PC-9 (cell line): ENCODE results near the gene DNAJC7. TPM values are rescaled to one million over a fixed set of nuclear protein-coding genes. Genes with fewer than 3 reads are reported as not detected.
A peak's percentile ranks its signal among the peaks of the same experiment; 100 is the strongest.
"Not testable (repeated sequence)": the region's sequence is repeated elsewhere in the genome, so short reads cannot be mapped to it uniquely, and the experiment has no call there.

ENCODE experiments used
- BruUV-seq: library from RNA; stranded (reverse); fragments of 400-500 nt; replicated peaks from 2 replicates; lab custom pipeline; 2021; lab: Mats Ljungman, UMichigan
- CTCF ChIA-PET: fragments of 300-600 bp; sonication (Branson Sonifier 250); formaldehyde crosslinking; loops from one replicate; lab custom pipeline; 2022; ENCODE audit warnings: antibody characterized with exemption; lab: Charles Lee
- POLR2A ChIA-PET: fragments of 300-600 bp; sonication (Branson Sonifier 250); formaldehyde crosslinking; loops from one replicate; lab custom pipeline; 2022; ENCODE audit warnings: antibody characterized with exemption; ENCODE audit not compliant: unreplicated experiment; lab: Charles Lee
- DNase-seq, 2 experiments: peaks; one replicate each; pipeline versions ENCODE4 v3.0.0 to v3.0.0-alpha.2; 2015 to 2022; ENCODE audit warnings: mixed read lengths in 1 of 2
- H2AFZ ChIP-seq: fragments of 200-600 bp; sonication (generic); 2 replicates; pipeline ENCODE4 v1.8.1; 2017; ENCODE audit warnings: antibody characterized with exemption
- H3F3A ChIP-seq: fragments of 200-600 bp; sonication (generic); 2 replicates; pipeline ENCODE4 v1.8.1; 2017; ENCODE audit warnings: antibody characterized with exemption, mild to moderate bottlenecking, low read depth; ENCODE audit not compliant: insufficient read depth
- H3K27ac ChIP-seq: fragments of 200-600 bp; sonication (generic); 2 replicates; pipeline ENCODE4 v1.6.1; 2016; ENCODE audit warnings: mixed run types
- H3K27me3 ChIP-seq: fragments of 200-600 bp; sonication (generic); 2 replicates; pipeline ENCODE4 v1.6.1; 2016; ENCODE audit warnings: low read depth, mixed run types; ENCODE audit not compliant: insufficient read depth
- H3K36me3 ChIP-seq: fragments of 200-600 bp; sonication (generic); 2 replicates; pipeline ENCODE4 v1.6.1; 2016; ENCODE audit warnings: low read depth, mixed run types
- H3K4me1 ChIP-seq: fragments of 200-600 bp; sonication (generic); replicated peaks from 2 replicates; pipeline ENCODE4 v1.6.1; 2016; ENCODE audit warnings: mixed run types; ENCODE audit not compliant: insufficient read depth
- H3K4me2 ChIP-seq: fragments of 200-600 bp; sonication (generic); 2 replicates; pipeline ENCODE4 v1.6.1; 2017; ENCODE audit warnings: mixed run types
- H3K4me3 ChIP-seq: fragments of 200-600 bp; sonication (generic); 2 replicates; pipeline ENCODE4 v1.6.1; 2016; ENCODE audit warnings: mixed run types
- H3K79me2 ChIP-seq: fragments of 200-600 bp; sonication (generic); 2 replicates; pipeline ENCODE4 v1.6.1; 2017; ENCODE audit warnings: low read depth, mixed run types
- H3K9me2 ChIP-seq: fragments of 200-600 bp; sonication (generic); 2 replicates; pipeline ENCODE4 v1.8.1; 2017; ENCODE audit warnings: mild to moderate bottlenecking; ENCODE audit not compliant: insufficient read depth
- H3K9me3 ChIP-seq: fragments of 200-600 bp; sonication (generic); 2 replicates; pipeline ENCODE4 v1.8.1; 2016; ENCODE audit warnings: low read depth; ENCODE audit not compliant: insufficient read depth
- H4K20me1 ChIP-seq: fragments of 200-600 bp; sonication (generic); 2 replicates; pipeline ENCODE4 v1.8.1; 2017; ENCODE audit not compliant: insufficient read depth
- EZH2 ChIP-seq: fragments of 200-600 bp; sonication (generic); IDR thresholded peaks from 2 replicates; pipeline ENCODE4 v1.8.0; 2017; ENCODE audit warnings: antibody characterized with exemption, low read depth
- intact Hi-C: fragments of 100-400 bp; cut with micrococcal nuclease; formaldehyde crosslinking; loops from one replicate; pipeline ENCODE4 v1.10.0; 2022; ENCODE audit not compliant: unreplicated experiment
- total RNA-seq: library from RNA; stranded (reverse); gene quantifications from 2 replicates; pipeline ENCODE4 v1.2.3, GENCODE V29; 2021
- TF ChIP-seq, protein P1 (sequence below): fragments of 200-600 bp; sonication (generic); conservative IDR thresholded peaks from 2 replicates; pipeline ENCODE4 v1.6.1; 2017; ENCODE audit warnings: mixed run types, antibody characterized with exemption, mild to moderate bottlenecking, moderate library complexity

DNAJC7 gene
- total RNA-seq, 1 experiment from 2014 or later, result 96.1 TPM

- Histone ChIP-seq H3F3A (peaks cover 34% of the 10 kb centered on the region), H3K4me3 (peak overlapping the region; percentile 90), H3K9me2 (no peaks in the 10 kb centered on the region), H3K79me2 (peaks cover 73% of the 10 kb centered on the region), H3K27me3 (no peaks in the 10 kb centered on the region), H4K20me1 (peaks cover 40% of the 10 kb centered on the region), H3K36me3 (0 out of 2 replicates have a peak, but pooled peaks cover 6% of the 10 kb centered on the region), H3K4me1 (peaks cover 44% of the 10 kb centered on the region), H3K9me3 (no peaks in the 10 kb centered on the region), H3K4me2 (peak overlapping the region; percentile 94), H3K27ac (peak overlapping the region; percentile 64; the same call in 1 of the 2 replicates), H2AFZ (peak overlapping the region; percentile 90; the same call in 1 of the 2 replicates)
- no peak for DNase-seq
- TF ChIP-seq EZH2, result no peak
- TF ChIP-seq, protein P1, sequence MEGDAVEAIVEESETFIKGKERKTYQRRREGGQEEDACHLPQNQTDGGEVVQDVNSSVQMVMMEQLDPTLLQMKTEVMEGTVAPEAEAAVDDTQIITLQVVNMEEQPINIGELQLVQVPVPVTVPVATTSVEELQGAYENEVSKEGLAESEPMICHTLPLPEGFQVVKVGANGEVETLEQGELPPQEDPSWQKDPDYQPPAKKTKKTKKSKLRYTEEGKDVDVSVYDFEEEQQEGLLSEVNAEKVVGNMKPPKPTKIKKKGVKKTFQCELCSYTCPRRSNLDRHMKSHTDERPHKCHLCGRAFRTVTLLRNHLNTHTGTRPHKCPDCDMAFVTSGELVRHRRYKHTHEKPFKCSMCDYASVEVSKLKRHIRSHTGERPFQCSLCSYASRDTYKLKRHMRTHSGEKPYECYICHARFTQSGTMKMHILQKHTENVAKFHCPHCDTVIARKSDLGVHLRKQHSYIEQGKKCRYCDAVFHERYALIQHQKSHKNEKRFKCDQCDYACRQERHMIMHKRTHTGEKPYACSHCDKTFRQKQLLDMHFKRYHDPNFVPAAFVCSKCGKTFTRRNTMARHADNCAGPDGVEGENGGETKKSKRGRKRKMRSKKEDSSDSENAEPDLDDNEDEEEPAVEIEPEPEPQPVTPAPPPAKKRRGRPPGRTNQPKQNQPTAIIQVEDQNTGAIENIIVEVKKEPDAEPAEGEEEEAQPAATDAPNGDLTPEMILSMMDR, result no peak
- intact Hi-C loops, result no loop called here
- TSS peak; percentile 46 for BruUV-seq
- CTCF ChIA-PET, result interaction anchor here (0.5 kb wide), 1 partner anchor 562 kb away, joined by 5 read pairs; no protein-coding TSS in a partner anchor
- POLR2A ChIA-PET, result interaction anchor here (0.7 kb wide), 1 partner anchor 1531 kb away, joined by 4 read pairs; no protein-coding TSS in a partner anchor
Observed at GRCh38 chr17:42016411-42016831, 818 bp downstream of the DNAJC7 start.

DNA sequence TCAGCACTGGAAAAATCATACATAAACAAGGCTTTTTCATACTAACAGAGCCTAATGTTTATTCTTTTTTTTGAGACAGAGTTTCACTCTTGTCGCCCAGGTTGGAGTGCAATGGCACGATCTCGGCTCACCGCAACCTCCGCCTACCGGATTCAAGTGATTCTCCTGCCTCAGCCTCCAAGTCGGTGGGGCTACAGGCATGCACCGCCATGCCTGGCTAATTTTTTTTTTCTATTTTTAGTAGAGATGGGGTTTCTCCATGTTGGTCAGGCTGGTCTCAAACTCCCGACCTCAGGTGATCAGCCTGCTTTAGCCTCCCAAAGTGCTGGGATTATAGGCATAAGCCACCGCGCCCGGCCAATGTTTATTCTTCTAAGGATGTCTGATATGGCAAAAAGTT lies 3.5 kb downstream of the DNAJC7 start:
- H2AFZ ChIP-seq, H3K27me3 ChIP-seq, H3K4me2 ChIP-seq, H3K9me2 ChIP-seq, H3K27ac ChIP-seq, POLR2A ChIA-PET, H3K4me3 ChIP-seq, DNase-seq, intact Hi-C loops, BruUV-seq, H3K9me3 ChIP-seq, CTCF ChIA-PET: not testable (repeated sequence)
- Histone ChIP-seq H3K79me2 (peaks cover 85% of the 10 kb centered on the region), H3K4me1 (peaks cover 50% of the 10 kb centered on the region), H3K36me3 (0 out of 2 replicates have a peak, but pooled peaks cover 12% of the 10 kb centered on the region), H3F3A (peaks cover 34% of the 10 kb centered on the region), H4K20me1 (peaks cover 67% of the 10 kb centered on the region)

- 0 out of 2 replicates have a peak, but pooled peaks cover 12% of the 10 kb centered on the region for H3K36me3 ChIP-seq
- H2AFZ ChIP-seq, DNase-seq, H3K27ac ChIP-seq, CTCF ChIA-PET, BruUV-seq, H3K9me3 ChIP-seq, H3K27me3 ChIP-seq, H3K9me2 ChIP-seq, H3K4me3 ChIP-seq, intact Hi-C loops, H3K4me2 ChIP-seq: not testable (repeated sequence)
- H3K4me1 ChIP-seq, result peaks cover 43% of the 10 kb centered on the region
- peaks cover 99% of the 10 kb centered on the region for H3K79me2 ChIP-seq
- POLR2A ChIA-PET, result interaction anchor here (0.7 kb wide), 1 partner anchor 324 kb away, joined by 4 read pairs; no protein-coding TSS in a partner anchor
- H4K20me1 ChIP-seq, result peaks cover 72% of the 10 kb centered on the region
- peaks cover 26% of the 10 kb centered on the region; the same call in 1 of the 2 replicates for H3F3A ChIP-seq
Observed at GRCh38 chr17:42012363-42012762, 4.9 kb downstream of the DNAJC7 start.

DNA sequence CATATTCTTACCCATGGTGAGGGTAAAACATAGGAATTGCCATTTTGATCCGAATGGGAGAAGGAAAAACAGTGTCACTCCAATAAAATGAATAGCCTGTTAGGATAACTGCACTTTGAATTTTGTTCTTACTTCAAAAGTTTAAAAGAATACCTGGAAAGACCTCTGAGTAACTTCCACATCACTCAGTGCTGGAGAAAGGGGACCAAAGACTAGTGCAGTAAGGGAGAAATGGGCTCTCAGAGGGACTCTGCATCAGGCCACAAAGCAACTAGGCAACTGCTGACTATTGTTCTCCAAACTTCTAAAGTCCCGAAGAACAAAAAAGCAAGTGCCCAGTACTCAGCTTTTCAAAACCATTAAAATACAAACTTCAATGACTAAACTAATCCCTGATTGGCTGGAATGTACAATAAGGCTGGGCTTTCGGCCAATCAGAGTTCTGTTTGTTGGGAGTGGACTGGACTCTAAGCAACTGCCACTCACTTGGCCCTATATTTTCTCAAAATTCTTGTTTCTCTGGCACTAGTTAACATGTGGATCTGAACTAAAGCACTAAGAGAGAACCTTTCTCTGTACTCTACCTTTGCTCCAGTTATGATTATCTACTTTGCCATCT lies 6.2 kb downstream of the DNAJC7 start:
- ChIA-PET CTCF (no interaction called here), POLR2A (no interaction called here)
- no peaks in the 10 kb centered on the region for H3K27me3 ChIP-seq
- H3K4me2 ChIP-seq, result peak overlapping the region; percentile 48
- no peak for DNase-seq
- intact Hi-C loops, result no loop called here
- no TSS peak for BruUV-seq
- peaks cover 39% of the 10 kb centered on the region for H3K4me1 ChIP-seq
- peaks cover 26% of the 10 kb centered on the region; the same call in 1 of the 2 replicates for H3F3A ChIP-seq
- TF ChIP-seq, protein P1, result no peak
- TF ChIP-seq EZH2, result no peak
- H3K27ac ChIP-seq, result peak overlapping the region; percentile 37
- H3K4me3 ChIP-seq, result no peak overlapping the region
- H3K79me2 ChIP-seq, result peaks cover 100% of the 10 kb centered on the region
- no peaks in the 10 kb centered on the region for H3K9me3 ChIP-seq
- peaks cover 86% of the 10 kb centered on the region for H4K20me1 ChIP-seq
- no peaks in the 10 kb centered on the region for H3K9me2 ChIP-seq
- 0 out of 2 replicates have a peak, but pooled peaks cover 12% of the 10 kb centered on the region for H3K36me3 ChIP-seq
- no peak overlapping the region for H2AFZ ChIP-seq

GRCh38 chr17:42010266-42010680 lies 7.0 kb downstream of the DNAJC7 start:
- H4K20me1 ChIP-seq, result peaks cover 91% of the 10 kb centered on the region
- BruUV-seq, H2AFZ ChIP-seq, H3K4me3 ChIP-seq, intact Hi-C loops, H3K9me2 ChIP-seq, H3K27me3 ChIP-seq, CTCF ChIA-PET, H3K9me3 ChIP-seq: not testable (repeated sequence)
- 0 out of 2 replicates have a peak, but pooled peaks cover 12% of the 10 kb centered on the region for H3K36me3 ChIP-seq
- POLR2A ChIA-PET, result interaction anchor here (0.6 kb wide), 1 partner anchor 184 kb away, joined by 4 read pairs; the partner anchor contains the start of gene GHDC
- H3K4me1 ChIP-seq, result peaks cover 33% of the 10 kb centered on the region
- peak overlapping the region; percentile 37; the same call in 1 of the 2 replicates for H3K27ac ChIP-seq
- DNase-seq, result peak in 1 of 2 experiments; percentile 54
- peaks cover 99% of the 10 kb centered on the region for H3K79me2 ChIP-seq
- peak overlapping the region; percentile 48 for H3K4me2 ChIP-seq
- H3F3A ChIP-seq, result peaks cover 24% of the 10 kb centered on the region; the same call in 1 of the 2 replicates
